Measurements from ENCODE around the gene CTIF.
"Not testable (repeated sequence)": the region's sequence is repeated elsewhere in the genome, so short reads cannot be mapped to it uniquely, and the experiment has no call there.

The CTIF gene

GRCh38 chr18:48538531-48539405 is at the start of gene CTIF:
Gene CTIF (plus strand): TSS chr18:48539031. CDS start chr18:48619566, 80,535 bp downstream.
- DNase-seq: peak; percentile 94

GRCh38 chr18:48490641-48491293 is 48.1 kb upstream of the CTIF start:
- no peak for DNase-seq

- DNase-seq: no peak
Measured at GRCh38 chr18:48492880-48493279, 46.0 kb upstream of the CTIF start.

GRCh38 chr18:48493434-48494230 is 45.2 kb upstream of the CTIF start:
- DNase-seq: no peak

- DNase-seq: no peak
Measured at GRCh38 chr18:48497863-48498262, 41.0 kb upstream of the CTIF start.

GRCh38 chr18:48500517-48500916 is 38.3 kb upstream of the CTIF start:
- DNase-seq: no peak

- DNase-seq: no peak
Measured at GRCh38 chr18:48502906-48503305, 35.9 kb upstream of the CTIF start.

- no peak for DNase-seq
Measured at GRCh38 chr18:48504819-48505218, 34.0 kb upstream of the CTIF start.

GRCh38 chr18:48506983-48507568 is 31.8 kb upstream of the CTIF start:
- DNase-seq: not testable (repeated sequence)

- DNase-seq: not testable (repeated sequence)
Measured at GRCh38 chr18:48512498-48512897, 26.3 kb upstream of the CTIF start.

GRCh38 chr18:48514786-48515185 is 24.0 kb upstream of the CTIF start:
- DNase-seq: no peak

GRCh38 chr18:48517048-48517447 is 21.8 kb upstream of the CTIF start:
- no peak for DNase-seq

GRCh38 chr18:48519431-48520100 is 19.3 kb upstream of the CTIF start:
- DNase-seq: no peak

GRCh38 chr18:48521723-48522122 is 17.1 kb upstream of the CTIF start:
- DNase-seq: no peak

GRCh38 chr18:48525671-48526070 is 13.2 kb upstream of the CTIF start:
- no peak for DNase-seq

GRCh38 chr18:48527461-48527860 is 11.4 kb upstream of the CTIF start:
- DNase-seq: no peak

- DNase-seq: no peak
Measured at GRCh38 chr18:48528861-48529260, 10.0 kb upstream of the CTIF start.

GRCh38 chr18:48529796-48530195 is 9.0 kb upstream of the CTIF start:
- DNase-seq: no peak

- no peak for DNase-seq
Measured at GRCh38 chr18:48530399-48531081, 8.3 kb upstream of the CTIF start.

- no peak for DNase-seq
Measured at GRCh38 chr18:48531082-48531403, 7.8 kb upstream of the CTIF start.

GRCh38 chr18:48531908-48532307 is 6.9 kb upstream of the CTIF start:
- no peak for DNase-seq

Data from DMS79 (cell line).